GM15510 (cell line): ENCODE results near the gene CALM3.

Experiments
- POLR2A ChIP-seq: IDR thresholded peaks from 3 replicates; pipeline ENCODE4 v1.6.1; 2011; ENCODE audit warnings: borderline replicate concordance; ENCODE audit not compliant: insufficient read length; ENCODE audit errors: extremely low read depth

Gene CALM3

GRCh38 chr19:46639358-46640182 is 38.4 kb downstream of the CALM3 start:
- TF ChIP-seq POLR2A: no peak

- no peak for TF ChIP-seq POLR2A
These were observed 39.5 kb downstream of the CALM3 start for GRCh38 chr19:46640656-46641055.

GRCh38 chr19:46644720-46645119 is 43.6 kb downstream of the CALM3 start:
- no peak for TF ChIP-seq POLR2A

- no peak for TF ChIP-seq POLR2A
These were observed 45.3 kb downstream of the CALM3 start for GRCh38 chr19:46646402-46646801.

- TF ChIP-seq POLR2A: no peak
These were observed 47.2 kb downstream of the CALM3 start for GRCh38 chr19:46648060-46648960.

- no peak for TF ChIP-seq POLR2A
These were observed 48.1 kb downstream of the CALM3 start for GRCh38 chr19:46648961-46649960.

- TF ChIP-seq POLR2A: no peak
These were observed 49.3 kb downstream of the CALM3 start for GRCh38 chr19:46650445-46650844.

GRCh38 chr19:46654621-46655152 is 53.6 kb downstream of the CALM3 start:
- no peak for TF ChIP-seq POLR2A

- no peak for TF ChIP-seq POLR2A
These were observed 55.4 kb downstream of the CALM3 start for GRCh38 chr19:46656541-46656940.

GRCh38 chr19:46659151-46660007 is 58.2 kb downstream of the CALM3 start:
- no peak for TF ChIP-seq POLR2A

- TF ChIP-seq POLR2A: no peak
These were observed 58.9 kb downstream of the CALM3 start for GRCh38 chr19:46660008-46660517.
